Testis (tissue), 3 donors: ENCODE measurements around the gene PTPRE. TPM values are rescaled to one million over a fixed set of nuclear protein-coding genes. Genes with fewer than 3 reads are reported as not detected.

Source experiments
- DNase-seq: peaks from one replicate; pipeline ENCODE4 v3.0.0-alpha.2; 2019
- H3K27ac ChIP-seq, 2 donors: fragments of 200-600 bp; sonication (generic); one replicate each; pipeline ENCODE4 v1.5.1; 2019
- H3K27me3 ChIP-seq: fragments of 200-600 bp; sonication (generic); one replicate; pipeline ENCODE4 v1.5.1; 2019
- H3K36me3 ChIP-seq: fragments of 200-600 bp; sonication (generic); one replicate; pipeline ENCODE4 v1.5.1; 2017; ENCODE audit warnings: low read depth; ENCODE audit errors: missing control alignments
- H3K4me1 ChIP-seq: fragments of 200-600 bp; sonication (generic); one replicate; pipeline ENCODE4 v1.5.1; 2019
- H3K4me3 ChIP-seq, 2 donors: fragments of 200-600 bp; sonication (generic); one replicate each; pipeline ENCODE4 v1.5.1; 2017 to 2019
- H3K9me3 ChIP-seq: fragments of 200-600 bp; sonication (generic); one replicate; pipeline ENCODE4 v1.5.1; 2017
- POLR2A ChIP-seq: fragments of 450-650 bp; IDR thresholded peaks from one replicate; pipeline ENCODE4 v1.6.1; 2017; ENCODE audit warnings: antibody characterized with exemption, mild to moderate bottlenecking, moderate library complexity
- WGBS, 2 donors: methylation state at CpG; one replicate each; pipeline ENCODE4 v1.1.5; 2018; 5-methylcytosine and 5-hydroxymethylcytosine counted together
- intact Hi-C: fragments of 100-400 bp; cut with DNase I; formaldehyde crosslinking; loops from one replicate; pipeline ENCODE4 v1.15.1; 2023; ENCODE audit warnings: low total_unique reads
- polyA plus RNA-seq: library from polyadenylated mRNA; stranded (reverse); fragments of 350-450 nt; fragmentation: Illumina TruSeq; extraction: RNeasy Lipid Tissue Mini Kit (QIAGEN cat#74804); gene quantifications from one replicate; pipeline ENCODE4 v1.2.3, GENCODE V29; 2014; ENCODE audit warnings: low read depth, low replicate concordance; ENCODE audit not compliant: insufficient read depth
- total RNA-seq, 2 donors: library from RNA; depleted of rRNA; stranded (reverse); fragments of >200 nt; gene quantifications; one replicate each; pipeline ENCODE4 v1.2.3, GENCODE V29; 2016
- TF ChIP-seq, protein P1 (sequence below), 3 experiments: fragments of 450-650 bp in 2 of 3; fragments of 200-600 bp in 1 of 3; sonication (generic) in 1 of 3; IDR thresholded peaks; one replicate each; pipeline ENCODE4 v1.5.1; 2016 to 2019; ENCODE audit warnings: antibody characterized with exemption in 3 of 3, mild to moderate bottlenecking in 2 of 3, moderate library complexity in 1 of 3

Gene PTPRE
- total and polyA plus RNA-seq, 3 donors from 2014 or later: 10.0 to 26.6 (median 15.3) TPM

GRCh38 chr10:128007056-128007455 lies 100.2 kb downstream of the PTPRE start:
- H3K4me1 ChIP-seq: peaks cover 12% of the 10 kb centered on the region
- TF ChIP-seq POLR2A: no peak
- TF ChIP-seq, protein P1, sequence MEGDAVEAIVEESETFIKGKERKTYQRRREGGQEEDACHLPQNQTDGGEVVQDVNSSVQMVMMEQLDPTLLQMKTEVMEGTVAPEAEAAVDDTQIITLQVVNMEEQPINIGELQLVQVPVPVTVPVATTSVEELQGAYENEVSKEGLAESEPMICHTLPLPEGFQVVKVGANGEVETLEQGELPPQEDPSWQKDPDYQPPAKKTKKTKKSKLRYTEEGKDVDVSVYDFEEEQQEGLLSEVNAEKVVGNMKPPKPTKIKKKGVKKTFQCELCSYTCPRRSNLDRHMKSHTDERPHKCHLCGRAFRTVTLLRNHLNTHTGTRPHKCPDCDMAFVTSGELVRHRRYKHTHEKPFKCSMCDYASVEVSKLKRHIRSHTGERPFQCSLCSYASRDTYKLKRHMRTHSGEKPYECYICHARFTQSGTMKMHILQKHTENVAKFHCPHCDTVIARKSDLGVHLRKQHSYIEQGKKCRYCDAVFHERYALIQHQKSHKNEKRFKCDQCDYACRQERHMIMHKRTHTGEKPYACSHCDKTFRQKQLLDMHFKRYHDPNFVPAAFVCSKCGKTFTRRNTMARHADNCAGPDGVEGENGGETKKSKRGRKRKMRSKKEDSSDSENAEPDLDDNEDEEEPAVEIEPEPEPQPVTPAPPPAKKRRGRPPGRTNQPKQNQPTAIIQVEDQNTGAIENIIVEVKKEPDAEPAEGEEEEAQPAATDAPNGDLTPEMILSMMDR (IDR thresholded peaks at IDR 0.05): no peak
- H3K9me3 ChIP-seq: no peaks in the 10 kb centered on the region
- no peak overlapping the region for H3K27ac ChIP-seq
- intact Hi-C loops: no loop called here
- no peaks in the 10 kb centered on the region for H3K36me3 ChIP-seq
- DNase-seq: no peak
- H3K4me3 ChIP-seq: no peak overlapping the region
- WGBS, 2 donors: 98 to 100% methylated on average over 1 of the region's 1 CpG
- H3K27me3 ChIP-seq: no peaks in the 10 kb centered on the region

DNA sequence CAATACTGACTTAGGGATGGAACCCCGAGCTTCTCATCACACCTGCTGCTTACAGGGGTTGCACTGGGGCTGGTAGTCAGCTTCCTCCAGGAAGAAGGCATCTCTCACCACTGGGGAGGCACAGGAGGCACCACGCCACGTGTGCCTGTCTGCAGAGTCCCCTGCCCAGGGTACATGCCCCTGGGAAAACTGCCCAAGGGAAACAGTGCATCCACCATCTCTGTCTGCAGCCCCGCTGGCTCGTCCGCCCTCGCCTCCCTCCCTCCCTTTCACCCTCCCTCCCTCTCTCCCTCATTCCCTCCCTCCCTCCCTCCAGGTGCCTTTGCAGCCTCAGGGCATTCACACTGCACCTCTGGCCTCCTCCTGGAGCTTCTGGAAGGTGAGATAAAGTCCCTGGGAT lies 101.1 kb downstream of the PTPRE start:
- Histone ChIP-seq H3K4me3 (no peak overlapping the region), H3K27me3 (no peaks in the 10 kb centered on the region), H3K4me1 (peaks cover 12% of the 10 kb centered on the region), H3K9me3 (no peaks in the 10 kb centered on the region), H3K36me3 (no peaks in the 10 kb centered on the region), H3K27ac (no peak overlapping the region)
- no peak for DNase-seq
- WGBS, 2 donors: 82 to 84% methylated on average over 5 to 7 of the region's 7 CpGs
- TF ChIP-seq, protein P1 (IDR thresholded peaks at IDR 0.05): no peak
- TF ChIP-seq POLR2A: no peak
- intact Hi-C loops: no loop called here

GRCh38 chr10:128008521-128009250 lies 101.8 kb downstream of the PTPRE start:
- no peak overlapping the region for H3K4me3 ChIP-seq
- H3K27me3 ChIP-seq: no peaks in the 10 kb centered on the region
- H3K4me1 ChIP-seq: peaks cover 12% of the 10 kb centered on the region
- H3K27ac ChIP-seq: no peak overlapping the region
- intact Hi-C loops: no loop called here
- TF ChIP-seq, protein P1 (IDR thresholded peaks at IDR 0.05): no peak
- TF ChIP-seq POLR2A: no peak
- DNase-seq: no peak
- H3K36me3 ChIP-seq: no peaks in the 10 kb centered on the region
- H3K9me3 ChIP-seq: no peaks in the 10 kb centered on the region
- 93 to 98% methylated on average over 5 to 8 of the region's 8 CpGs for WGBS, 2 donors

DNA sequence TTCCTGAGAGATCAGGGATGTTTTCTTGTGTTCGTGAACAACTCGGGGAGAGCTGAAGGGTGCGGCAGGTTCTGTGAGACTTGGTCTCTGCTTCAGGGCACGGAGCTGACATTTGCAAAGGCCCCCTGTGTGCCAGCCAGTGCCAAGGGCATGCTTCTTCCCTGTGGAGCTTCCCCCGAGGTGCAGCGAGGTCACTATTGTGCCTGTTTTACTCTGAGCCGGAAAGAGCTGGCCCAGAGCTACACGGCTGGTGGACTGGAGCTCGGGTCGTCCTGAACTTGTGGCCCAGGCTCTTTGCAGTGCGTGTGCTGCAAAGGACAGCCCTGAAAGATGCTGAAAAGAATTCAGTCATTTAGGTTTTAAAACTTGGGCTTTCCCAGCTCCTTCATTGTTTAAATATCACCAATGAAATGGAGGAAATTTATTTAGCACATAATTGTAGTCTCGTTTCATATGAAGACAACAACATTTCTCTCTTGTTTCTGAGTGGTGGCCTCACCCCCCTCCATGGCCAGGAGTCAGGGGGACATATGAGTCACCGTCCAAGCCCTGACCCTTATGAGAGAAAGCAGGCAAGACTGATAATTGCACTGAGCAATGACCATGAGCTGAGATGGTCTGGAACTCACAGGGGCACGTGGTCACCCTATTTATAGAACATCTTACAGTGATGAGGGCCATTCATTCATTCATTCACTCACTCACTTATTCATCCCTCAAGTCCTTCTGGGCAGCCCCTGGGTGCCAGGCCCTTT lies 102.6 kb downstream of the PTPRE start:
- no peaks in the 10 kb centered on the region for H3K9me3 ChIP-seq
- WGBS, 2 donors: 61 to 71% methylated on average over 14 of the region's 14 CpGs
- no peak overlapping the region for H3K27ac ChIP-seq
- peaks cover 12% of the 10 kb centered on the region for H3K4me1 ChIP-seq
- H3K27me3 ChIP-seq: no peaks in the 10 kb centered on the region
- intact Hi-C loops: loop anchor here (5.0 kb wide), 1 partner anchor 102 kb away; the partner anchor contains the start of gene PTPRE
- TF ChIP-seq, protein P1 (IDR thresholded peaks at IDR 0.05): no peak
- no peak for TF ChIP-seq POLR2A
- no peak overlapping the region for H3K4me3 ChIP-seq
- DNase-seq: no peak
- no peaks in the 10 kb centered on the region for H3K36me3 ChIP-seq
